ENCODE data around the gene LRP11.

DNA sequence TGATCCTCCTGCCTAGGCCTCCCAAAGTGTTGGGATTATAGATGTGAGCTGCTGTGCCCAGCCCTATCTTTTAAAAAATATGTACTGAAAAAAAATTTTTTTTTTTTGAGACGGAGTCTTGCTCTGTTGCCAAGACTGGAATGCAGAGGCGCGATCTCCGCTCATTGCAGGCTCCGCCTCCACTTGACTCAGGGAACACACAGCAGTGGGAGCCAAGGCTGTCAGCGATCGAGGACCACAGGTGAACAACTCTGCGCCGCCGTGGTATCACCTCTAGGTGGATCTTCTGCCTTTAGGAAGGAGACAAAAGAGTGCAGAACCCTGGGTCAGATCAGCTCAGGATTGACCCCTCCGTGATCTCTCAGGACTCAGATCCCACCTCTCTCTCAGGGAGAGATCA, 20.1 kb upstream of the LRP11 start:
- TF ChIP-seq, protein P1, sequence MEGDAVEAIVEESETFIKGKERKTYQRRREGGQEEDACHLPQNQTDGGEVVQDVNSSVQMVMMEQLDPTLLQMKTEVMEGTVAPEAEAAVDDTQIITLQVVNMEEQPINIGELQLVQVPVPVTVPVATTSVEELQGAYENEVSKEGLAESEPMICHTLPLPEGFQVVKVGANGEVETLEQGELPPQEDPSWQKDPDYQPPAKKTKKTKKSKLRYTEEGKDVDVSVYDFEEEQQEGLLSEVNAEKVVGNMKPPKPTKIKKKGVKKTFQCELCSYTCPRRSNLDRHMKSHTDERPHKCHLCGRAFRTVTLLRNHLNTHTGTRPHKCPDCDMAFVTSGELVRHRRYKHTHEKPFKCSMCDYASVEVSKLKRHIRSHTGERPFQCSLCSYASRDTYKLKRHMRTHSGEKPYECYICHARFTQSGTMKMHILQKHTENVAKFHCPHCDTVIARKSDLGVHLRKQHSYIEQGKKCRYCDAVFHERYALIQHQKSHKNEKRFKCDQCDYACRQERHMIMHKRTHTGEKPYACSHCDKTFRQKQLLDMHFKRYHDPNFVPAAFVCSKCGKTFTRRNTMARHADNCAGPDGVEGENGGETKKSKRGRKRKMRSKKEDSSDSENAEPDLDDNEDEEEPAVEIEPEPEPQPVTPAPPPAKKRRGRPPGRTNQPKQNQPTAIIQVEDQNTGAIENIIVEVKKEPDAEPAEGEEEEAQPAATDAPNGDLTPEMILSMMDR (IDR thresholded peaks at IDR 0.05), result no peak
- TF ChIP-seq POLR2A (IDR thresholded peaks at IDR 0.05), result no peak

All from adrenal gland (tissue), 5 donors.